ENCODE measurements around the gene ZNF335. TPM values are rescaled to one million over a fixed set of nuclear protein-coding genes. Genes with fewer than 3 reads are reported as not detected.
A peak's percentile ranks its signal among the peaks of the same experiment; 100 is the strongest.

ZNF335 gene
- total and polyA plus RNA-seq, 2 of the 13 experiments (the other 11 are each of a cell fraction or from before 2014, with no cell fraction given) = 9.7 to 13.7 TPM

DNA sequence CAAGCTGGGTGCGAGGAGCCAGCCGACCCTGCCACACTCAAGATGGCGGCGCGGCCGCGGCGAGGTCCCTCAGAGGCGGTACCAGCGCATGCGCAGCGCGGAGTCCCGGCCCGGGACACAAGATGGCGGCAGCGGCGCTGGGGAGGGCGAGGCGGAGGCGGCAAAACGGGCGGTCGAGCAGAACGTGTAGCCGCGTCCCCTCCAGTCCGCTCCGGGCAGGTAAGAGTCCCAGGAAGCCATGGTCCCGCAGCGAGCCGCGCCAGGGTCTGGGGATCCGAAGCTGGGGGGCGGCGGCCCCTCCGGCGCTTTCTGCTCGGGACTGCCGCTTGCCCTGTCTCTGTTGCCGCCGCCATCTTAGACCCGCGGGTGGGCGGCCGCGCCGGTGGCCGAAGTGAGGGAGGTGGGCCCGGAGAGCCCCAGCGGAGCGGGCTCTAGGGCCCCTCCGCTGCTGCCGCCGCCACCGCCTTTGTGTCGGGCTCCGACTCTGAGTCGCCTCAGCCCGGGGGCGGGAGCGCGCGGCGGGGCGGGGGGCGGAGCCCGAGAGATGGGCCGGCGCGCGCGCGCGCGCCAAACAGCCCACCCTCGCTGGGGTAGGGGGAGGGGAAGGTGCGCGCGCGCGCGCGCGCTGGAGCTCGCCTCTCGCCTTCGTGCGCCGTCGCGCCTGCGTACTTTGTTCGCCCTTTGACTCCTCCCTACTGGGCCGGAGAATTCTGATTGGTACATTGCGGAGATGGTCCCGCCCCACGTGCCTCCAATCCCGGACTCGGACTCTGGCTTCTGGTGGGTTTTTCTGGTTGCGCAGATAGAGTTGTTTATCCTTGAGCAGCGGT lies 37.2 kb downstream of the ZNF335 start, which contains the start of gene PCIF1 (continued):
- TF ChIP-seq IKZF1 (IDR thresholded peaks at IDR 0.05) (no peak), NCOA2 (CRISPR knock-in tag; IDR thresholded peaks at IDR 0.05) (no peak; the same call in none of the 2 replicates), DMTF1 (CRISPR knock-in tag; IDR thresholded peaks at IDR 0.05) (no peak; the same call in 1 of the 2 replicates), MTA1 (CRISPR knock-in tag; IDR thresholded peaks at IDR 0.05; ENCODE audit: borderline replicate concordance) (peak; percentile 75; the same call in 1 of the 2 replicates), ZNF256 (CRISPR knock-in tag; conservative IDR thresholded peaks at IDR 0.05) (peak; percentile 85; the same call in 1 of the 2 replicates), BHLHE40 (IDR thresholded peaks at IDR 0.05; ENCODE audit: low read length) (peak; percentile 43), TIGD3 (CRISPR knock-in tag; IDR thresholded peaks at IDR 0.05; ENCODE audit: borderline replicate concordance) (peak; percentile 83; the same call in 1 of the 2 replicates), ZNF552 (CRISPR knock-in tag; IDR thresholded peaks at IDR 0.05; ENCODE audit: borderline replicate concordance) (peak; percentile 95; the same call in 1 of the 2 replicates), ZNF589 (CRISPR knock-in tag; conservative IDR thresholded peaks at IDR 0.05) (0 out of 2 replicates have a peak, but pooled peaks have one; percentile 49), MBD4 (IDR thresholded peaks at IDR 0.05; ENCODE audit: borderline replicate concordance, low read length) (no peak), FOXJ3 (CRISPR knock-in tag; IDR thresholded peaks at IDR 0.05; ENCODE audit: borderline replicate concordance) (no peak; the same call in 1 of the 2 replicates), ZBTB37 (CRISPR knock-in tag; IDR thresholded peaks at IDR 0.05) (no peak), ZFAT (CRISPR knock-in tag; conservative IDR thresholded peaks at IDR 0.05) (0 out of 2 replicates have a peak, but pooled peaks have one; percentile 88), MAFF (IDR thresholded peaks at IDR 0.05; ENCODE audit: low read depth, low read length) (no peak), ZSCAN5A (CRISPR knock-in tag; IDR thresholded peaks at IDR 0.05; ENCODE audit: borderline replicate concordance) (peak; percentile 73), HNF4A (CRISPR knock-in tag; IDR thresholded peaks at IDR 0.05) (no peak), ZMAT5 (CRISPR knock-in tag; IDR thresholded peaks at IDR 0.05; ENCODE audit: borderline replicate concordance, low read depth) (no peak), ONECUT2 (CRISPR knock-in tag; IDR thresholded peaks at IDR 0.05) (peak; percentile 30; the same call in 1 of the 2 replicates), NFYC (CRISPR knock-in tag; IDR thresholded peaks at IDR 0.05) (peak; percentile 87), ZNF572 (CRISPR knock-in tag; IDR thresholded peaks at IDR 0.05) (0 out of 2 replicates have a peak, but pooled peaks have one; percentile 58)
- TF ChIP-seq, protein P1, sequence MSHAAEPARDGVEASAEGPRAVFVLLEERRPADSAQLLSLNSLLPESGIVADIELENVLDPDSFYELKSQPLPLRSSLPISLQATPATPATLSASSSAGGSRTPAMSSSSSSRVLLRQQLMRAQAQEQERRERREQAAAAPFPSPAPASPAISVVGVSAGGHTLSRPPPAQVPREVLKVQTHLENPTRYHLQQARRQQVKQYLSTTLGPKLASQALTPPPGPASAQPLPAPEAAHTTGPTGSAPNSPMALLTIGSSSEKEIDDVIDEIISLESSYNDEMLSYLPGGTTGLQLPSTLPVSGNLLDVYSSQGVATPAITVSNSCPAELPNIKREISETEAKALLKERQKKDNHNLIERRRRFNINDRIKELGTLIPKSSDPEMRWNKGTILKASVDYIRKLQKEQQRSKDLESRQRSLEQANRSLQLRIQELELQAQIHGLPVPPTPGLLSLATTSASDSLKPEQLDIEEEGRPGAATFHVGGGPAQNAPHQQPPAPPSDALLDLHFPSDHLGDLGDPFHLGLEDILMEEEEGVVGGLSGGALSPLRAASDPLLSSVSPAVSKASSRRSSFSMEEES (CRISPR knock-in tag; IDR thresholded peaks at IDR 0.05) = peak; percentile 89

All from HepG2 (cell line).